GM18861 (cell line): ENCODE results near the gene PRICKLE2.

Source experiments
- ATAC-seq: cut with Tn5 transposase; IDR thresholded peaks from one replicate; pipeline ENCODE4 v1.9.1; 2021; ENCODE audit not compliant: unreplicated experiment

The PRICKLE2 gene

DNA sequence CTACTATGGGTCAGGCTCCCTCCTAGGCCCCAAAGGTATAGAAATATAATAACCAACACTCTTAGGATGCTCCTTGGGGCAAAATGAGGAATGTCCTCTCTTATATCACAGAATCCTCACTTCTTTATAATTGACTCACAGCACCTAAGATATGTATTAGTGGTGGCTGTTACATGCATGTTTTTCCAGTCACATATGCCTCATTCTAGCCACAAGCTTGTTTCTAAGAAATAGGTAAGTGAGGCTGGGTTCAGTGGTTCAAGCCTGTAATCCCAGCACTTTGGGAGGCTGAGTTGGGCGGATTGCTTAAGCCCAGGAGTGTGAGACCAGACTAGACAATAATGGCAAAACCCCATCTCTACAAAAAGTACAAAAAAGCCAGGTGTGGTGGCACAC is 144.0 kb downstream of the PRICKLE2 start:
- ATAC-seq: no peak

DNA sequence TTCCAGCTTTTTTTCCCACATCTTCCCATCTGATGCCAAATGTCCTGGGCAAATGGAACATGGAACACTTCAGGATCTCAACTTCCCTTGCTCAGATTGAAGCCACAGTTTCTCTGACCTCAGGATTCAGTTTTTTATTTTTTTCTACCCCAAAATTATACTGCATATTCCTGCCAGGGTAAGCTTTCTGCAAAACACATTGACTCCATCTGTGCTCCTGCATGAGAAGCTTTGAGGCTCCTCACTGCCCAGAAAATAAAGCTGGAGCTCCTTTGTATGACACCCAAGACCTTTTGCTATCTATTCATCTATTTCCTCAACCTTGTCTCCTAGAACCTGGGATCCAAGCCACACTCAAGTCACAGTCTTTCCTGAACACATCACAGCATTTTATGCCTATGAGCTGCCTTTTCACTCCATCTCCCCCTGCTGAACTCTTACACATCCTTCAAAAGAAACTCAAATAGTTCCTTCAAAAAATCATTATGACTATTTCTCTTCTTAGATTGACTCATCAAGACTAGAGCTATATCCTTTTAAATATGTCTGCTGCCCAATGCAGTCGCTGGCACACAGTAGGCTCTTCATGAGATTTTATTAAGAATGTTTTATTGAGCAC is 144.5 kb downstream of the PRICKLE2 start:
- no peak for ATAC-seq

DNA sequence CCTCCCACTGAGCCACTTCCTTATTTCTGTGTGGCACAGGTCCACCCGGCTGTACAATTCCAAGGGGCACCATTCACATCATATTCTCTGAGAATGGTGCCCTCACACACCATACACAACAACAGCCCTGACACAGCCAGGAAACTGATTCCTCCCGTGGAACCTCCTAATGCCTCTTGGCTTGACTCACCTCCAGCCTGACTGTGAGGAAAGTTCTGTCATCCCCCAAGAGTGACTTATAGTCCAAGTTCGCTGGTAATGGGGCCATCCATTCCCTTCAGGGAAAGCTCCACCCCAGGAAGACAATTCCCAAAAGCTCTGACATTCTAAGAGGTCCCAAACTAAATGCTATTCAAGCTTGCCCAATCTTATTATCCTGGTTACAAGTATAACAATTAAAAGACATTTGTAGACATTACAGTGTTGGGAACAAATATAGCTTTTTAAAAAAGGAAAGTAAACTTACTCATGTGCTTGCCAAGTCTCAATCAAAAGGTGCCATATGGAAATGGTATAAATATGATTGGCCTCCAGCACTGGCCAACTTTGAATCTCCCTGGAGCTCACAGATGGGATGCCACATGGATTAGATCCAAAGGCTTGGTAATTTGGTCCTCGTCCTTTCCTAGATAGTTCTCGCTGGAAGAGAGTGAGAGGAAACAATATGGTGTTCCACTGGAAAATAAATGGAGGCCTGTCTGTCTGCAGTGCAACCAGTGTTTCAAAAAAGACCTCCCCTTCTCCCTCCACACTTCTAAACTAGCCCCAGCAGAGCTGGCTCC is 145.7 kb downstream of the PRICKLE2 start:
- no peak for ATAC-seq

DNA sequence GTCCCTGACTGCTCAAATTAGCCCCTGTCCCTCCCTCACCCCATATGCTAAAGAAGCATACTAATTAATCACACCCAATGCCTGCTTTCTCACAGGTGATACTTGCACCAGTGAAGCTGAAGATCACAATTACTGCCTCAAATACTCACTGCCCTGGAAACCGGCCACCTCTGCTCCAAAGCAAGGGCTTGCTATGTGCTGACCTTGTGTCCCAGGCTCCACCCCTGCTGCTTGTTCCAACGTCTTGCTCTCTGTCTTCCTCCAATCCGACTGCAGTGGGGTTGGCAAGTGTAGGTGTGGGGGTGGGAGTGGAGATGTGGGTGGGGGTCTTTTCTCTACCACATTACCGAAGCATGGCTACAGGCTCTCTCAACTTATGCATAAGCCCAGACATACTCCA is 146.3 kb downstream of the PRICKLE2 start:
- no peak for ATAC-seq

DNA sequence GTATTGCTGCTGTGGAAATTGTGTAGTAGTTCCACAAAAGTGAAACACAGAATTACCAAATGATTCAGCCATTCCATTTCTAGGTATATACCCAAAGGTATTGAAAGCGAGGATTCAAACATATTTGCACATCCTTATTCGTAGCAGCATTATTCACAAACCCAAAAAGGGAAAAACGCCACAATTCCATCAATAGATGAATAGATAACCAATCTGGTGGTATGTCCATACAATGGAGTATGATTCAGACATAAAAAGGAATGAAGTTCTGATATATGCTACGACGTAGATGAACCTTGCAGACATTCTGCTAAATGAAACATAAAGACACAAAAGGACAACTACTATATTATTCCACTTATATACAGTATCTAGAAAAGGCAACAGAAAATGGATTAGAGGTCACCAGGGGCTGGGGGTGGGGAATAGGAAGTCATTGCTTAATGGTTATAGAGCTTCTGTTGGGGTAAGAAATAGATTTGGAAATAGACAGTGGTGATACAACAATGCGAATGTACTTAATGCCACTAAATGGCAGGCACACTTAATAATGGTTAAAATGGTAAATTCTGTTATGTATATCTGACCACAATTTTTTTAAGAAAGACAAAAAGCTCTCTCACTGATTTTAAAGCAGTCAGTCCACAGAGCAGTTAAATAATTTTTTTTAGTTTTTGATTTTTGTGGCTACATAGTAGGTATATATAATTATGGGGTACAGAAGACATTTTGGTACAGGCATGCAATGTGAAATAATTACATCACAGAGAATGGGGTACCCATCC is 150.2 kb downstream of the PRICKLE2 start:
- no peak for ATAC-seq

DNA sequence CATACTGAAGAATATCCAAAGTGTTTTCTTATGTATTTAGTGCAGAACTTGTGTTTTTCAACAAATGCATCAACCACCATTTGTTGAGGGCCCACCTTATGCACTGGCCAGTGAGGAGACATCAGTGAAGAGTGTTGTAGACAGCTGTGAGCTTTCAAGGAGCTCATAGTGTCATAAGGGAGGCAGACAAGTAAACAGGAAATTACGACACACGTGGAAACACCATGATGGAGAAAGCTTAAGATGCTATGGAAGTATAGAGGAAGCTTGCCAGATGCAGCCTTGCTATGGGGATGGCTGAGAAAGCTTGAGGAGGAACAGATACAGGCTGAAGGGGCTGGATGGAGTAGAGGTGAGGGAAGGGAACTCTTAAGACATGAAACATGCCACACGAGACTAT is 151.2 kb downstream of the PRICKLE2 start:
- no peak for ATAC-seq

DNA sequence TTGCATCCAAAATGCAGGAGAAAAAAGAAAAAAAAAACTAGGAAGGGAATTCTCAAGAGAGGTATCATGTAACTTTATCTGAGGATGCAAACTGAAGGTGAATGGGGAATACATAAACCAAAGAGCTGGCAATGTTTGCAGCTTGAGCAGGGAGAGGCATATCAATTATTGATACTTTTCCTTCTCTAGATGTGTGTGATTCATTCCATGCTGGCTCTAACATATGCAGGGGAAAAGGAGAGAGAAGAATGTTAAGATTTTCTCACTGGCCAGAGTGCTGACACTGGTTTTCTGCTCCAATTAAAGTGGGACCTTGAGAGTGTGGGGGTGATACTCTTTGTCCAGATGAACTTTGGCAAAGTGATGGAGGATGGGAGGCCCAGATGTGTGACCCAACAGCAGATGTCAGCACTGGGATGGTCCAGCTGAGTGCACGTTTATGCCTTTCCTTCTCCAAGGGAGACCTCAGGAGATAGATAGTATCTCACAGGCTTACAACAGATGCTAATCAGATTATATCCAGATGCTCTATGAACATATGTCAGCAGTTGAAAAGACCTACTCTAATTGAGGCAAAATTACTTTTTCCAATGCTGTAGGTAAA is 152.0 kb downstream of the PRICKLE2 start:
- ATAC-seq: no peak

DNA sequence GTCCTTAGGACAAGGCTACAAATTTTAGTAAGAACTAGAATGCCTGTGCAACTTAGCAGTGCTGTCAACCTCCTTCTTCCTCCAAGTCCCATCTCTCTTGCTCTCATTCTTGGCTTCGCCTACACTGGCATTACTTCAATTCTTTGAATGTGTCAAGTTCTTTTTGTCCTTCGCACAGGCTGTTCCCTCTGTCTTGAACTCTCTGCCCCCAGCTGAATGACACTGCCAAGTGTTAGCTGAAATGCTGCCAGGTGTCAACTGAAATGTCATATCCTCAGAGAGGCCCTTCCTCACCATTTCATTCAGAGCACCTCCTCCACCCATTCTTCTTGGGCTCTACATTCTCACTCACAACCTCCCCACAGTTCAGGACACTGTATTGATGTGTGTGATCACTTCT is 153.1 kb downstream of the PRICKLE2 start:
- ATAC-seq: no peak

DNA sequence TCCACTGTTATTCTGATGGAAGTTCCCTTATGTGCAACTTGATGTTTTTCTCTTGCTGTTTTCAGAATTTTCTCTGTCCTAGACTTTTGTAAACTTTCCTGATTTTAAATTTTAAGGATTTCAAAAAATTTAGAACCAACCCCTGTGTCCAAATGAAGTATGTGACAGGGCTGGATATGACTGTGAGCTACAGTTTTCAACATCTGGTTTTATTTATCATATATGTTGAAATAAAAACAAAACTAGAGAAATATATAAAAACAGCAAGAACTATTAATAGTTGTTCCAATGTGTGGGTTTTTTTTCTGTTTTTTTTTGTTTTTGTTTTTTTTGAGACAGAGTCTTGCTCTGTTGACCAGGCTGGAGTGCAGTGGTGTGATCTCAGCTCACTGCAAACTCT is 154.6 kb downstream of the PRICKLE2 start:
- ATAC-seq: no peak

DNA sequence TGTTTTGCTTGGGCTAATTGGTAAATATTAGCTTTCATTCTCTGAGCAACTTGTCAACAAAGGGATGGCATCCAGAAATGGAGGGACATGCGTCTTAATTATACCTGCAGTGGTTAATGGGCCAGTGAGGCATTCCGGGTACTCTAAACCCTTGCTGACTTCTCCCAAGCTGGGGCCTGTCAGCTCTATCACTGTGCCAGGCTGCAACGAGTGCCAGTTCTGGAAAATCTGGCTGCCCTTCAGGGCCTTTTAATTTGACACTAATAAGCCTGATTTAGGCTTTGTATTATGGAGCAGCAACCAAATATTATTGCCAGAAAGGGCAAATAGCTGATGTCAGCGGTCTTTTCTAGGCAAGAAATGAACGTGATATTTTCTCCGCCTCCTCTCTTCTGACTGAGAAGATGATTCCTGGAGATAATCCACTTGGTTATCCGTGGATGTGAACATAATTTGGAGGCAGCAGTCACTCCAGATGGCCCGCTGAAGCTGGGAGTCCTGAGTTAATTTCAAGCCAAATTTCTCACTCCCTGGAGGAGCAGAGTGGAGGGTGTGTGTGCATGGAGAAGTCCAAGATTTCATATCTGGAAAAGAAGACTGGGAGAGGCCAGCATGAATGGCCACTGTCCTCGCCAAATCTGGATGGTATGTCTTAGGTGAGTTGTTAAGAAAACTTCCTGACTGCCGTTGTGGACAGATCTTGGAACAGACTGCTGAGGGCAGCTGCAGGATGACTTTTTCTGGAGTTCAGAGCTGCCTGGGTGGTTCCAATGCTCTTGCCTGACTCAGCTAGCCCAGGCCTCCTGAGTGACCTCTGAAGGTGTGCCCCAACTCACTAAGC is 157.5 kb downstream of the PRICKLE2 start:
- no peak for ATAC-seq

DNA sequence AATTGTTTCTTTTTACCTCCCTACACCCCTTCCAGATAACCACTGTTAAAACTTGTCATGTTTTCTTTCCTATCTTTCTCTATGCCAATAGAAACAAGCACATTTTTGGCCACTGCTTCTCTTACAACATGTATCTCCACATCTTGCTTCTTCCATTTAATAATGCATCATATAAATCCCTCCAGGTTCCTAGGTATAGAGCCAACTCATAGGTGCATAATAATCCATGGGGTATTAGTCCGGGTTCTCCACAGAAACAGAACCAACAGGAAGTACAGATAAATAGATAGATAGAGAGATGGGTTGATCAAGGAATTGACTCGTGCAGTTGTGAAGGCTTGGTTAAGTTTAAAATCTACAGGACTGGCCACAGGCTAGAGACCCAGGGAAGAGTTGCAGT is 160.5 kb downstream of the PRICKLE2 start:
- ATAC-seq: no peak

DNA sequence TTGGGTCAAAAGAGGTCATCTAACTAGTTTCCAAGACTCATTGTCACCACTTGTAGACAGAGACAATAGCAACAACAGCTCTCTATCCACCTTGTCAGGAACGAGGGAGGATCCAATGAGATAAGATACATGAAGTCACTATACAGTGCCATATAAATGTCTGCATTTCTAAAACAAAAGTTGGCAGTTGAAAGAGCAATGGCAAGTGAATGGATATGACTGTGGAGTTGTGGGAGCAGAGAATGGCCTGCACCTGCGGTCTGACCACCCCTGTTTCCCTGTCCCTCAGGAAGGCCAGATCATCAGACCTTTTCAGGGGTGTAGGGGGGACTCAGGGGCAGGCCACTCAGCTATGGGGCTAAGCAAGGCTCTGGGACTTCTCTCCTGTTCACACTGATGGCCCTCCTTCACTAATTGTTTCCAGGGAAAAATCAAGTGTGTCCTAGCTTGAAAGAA is 161.3 kb downstream of the PRICKLE2 start:
- no peak for ATAC-seq

DNA sequence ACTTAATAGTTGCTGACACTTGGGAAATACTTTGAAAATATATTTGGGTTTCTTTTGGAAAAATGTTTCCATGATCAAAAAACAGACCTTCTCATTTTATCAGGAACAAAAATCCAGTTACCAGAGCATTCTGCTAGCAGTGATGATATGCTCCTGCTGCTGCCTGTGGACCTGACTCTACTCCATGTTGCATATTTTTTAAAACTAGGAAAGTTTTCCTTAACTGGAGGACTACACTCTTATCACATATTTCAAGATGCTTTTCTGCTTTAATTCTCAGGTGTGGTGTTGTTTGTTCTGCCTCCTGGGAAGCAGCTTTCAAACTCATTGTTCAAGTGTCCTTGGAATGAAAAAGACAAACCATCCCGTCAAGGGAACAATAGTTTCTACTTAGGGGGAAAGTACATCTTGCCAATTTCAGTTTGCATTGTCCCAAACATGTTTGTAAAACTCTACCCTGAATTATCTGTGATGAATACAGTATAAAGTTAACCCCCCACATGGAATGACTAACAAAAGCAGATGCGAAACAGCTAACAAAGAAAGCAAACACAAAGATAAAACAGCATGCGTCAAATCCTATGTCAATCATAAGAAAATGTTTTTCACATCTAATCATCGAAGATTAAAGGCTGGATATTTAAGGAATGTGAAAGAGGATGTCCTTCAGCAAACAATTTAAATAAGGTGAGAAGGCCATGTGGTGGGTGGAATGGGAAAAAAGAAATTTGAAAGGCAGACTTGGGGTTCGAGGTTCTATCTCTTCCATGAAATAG is 161.9 kb downstream of the PRICKLE2 start:
- no peak for ATAC-seq

DNA sequence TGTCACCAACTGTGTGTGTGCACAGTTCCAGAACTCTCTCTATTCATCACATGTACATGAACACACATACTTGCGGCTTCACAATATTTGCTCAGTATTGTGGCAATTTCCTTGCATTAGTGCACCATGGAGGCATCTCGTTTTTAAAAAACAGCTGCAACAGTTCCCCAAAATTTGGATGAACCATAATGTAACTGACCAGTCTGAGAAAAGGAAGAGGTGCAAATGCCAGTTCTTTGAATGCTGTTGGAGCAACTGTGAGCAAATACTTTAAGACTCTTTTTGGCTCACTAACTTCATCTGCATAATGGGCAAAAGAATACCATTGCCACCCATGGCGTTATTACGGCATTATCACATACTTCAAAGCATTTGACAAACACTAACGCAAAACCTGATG is 163.6 kb downstream of the PRICKLE2 start:
- ATAC-seq: no peak

DNA sequence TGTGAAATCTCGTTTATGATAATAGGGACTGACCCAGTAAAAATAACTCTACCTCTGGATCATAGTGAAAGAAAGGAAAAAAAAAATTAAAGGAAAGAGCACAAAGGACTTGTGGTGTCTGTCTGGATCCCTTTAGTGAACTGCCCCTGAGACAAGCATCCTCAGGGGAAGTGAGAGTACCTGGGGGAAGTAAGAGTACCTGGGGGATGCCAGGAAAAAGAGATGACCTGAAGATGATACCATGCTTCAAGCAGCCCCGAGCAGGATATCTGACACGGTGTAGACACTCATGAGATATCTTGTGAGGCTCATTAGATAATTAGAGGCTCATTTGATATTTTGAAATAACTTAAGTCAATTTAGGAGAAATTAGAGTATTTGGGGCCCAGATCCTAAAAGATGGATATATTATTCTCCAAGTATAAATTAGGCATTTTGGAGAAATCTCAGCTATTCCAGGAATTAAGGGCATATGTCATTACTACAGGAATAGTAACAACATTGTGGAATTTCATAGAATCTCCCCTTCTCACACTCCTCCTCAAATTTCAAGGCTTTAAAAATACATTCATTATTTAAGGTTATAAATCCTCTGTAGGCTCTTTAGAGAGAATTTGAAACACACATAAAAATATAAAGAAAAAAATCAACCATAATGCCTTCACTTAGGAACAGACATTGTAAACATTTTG is 165.6 kb downstream of the PRICKLE2 start:
- no peak for ATAC-seq

DNA sequence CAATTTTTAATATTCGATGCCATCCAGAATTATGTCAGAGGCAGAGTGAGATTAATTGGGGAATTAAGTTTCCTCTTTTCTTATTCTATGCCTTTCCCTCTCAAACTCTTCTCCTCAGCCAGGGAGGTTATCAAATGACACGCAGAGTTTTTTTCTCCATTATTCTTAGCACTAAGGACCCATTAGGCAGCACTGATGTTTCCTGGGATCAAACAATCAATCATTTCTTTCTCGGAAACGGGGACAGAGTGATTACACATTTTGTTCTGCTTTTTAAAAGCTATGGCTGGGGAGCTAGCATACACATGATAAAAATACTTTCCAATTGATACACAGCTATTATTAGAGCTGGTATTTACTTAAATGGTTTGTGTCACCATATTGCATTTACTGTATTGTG is 166.7 kb downstream of the PRICKLE2 start:
- ATAC-seq: no peak

DNA sequence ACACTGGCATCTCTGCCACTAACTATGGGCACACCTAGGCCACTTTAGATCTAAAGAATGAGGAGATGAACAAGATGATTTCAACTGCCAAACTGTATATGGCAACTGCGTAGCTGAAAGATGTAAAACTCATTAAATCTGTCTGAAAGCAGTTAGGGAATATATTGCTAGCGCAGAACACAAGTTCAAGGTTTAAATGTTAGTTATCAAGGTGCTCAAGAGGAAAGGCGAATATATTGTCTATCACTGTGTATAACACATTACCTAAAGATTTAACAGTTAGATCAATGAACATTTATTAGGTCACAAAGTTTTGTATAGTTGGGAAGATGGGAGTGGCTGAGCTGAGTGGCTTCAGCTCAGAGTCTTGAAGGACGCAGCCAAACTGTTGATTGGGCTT is 168.0 kb downstream of the PRICKLE2 start:
- no peak for ATAC-seq

DNA sequence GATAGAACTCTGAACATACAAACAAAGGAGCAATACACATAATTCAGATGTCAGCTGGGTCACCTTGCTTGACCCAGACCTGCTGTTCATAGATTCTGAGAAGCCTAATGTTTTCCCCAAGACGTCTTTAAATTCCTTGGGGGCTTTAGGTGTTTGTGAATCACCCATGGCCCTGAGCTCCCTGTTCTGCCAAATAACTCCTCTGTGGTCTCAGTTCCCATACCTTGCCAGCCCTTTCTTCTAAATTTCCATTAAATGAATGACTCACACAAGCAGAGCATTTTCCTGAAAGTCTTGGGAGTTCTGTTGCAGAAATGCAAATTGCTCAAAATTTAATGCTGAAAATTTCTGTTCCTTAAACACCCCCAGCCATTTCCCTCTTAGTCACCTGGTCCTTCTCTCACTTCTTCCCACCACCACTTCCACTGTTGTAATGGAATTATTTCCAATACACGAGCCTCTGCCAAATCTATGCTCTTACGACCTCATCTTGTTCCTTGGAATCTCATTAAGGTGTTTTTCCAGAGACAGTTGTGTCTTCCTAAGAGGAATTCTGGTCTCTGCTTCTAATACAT is 168.6 kb downstream of the PRICKLE2 start:
- no peak for ATAC-seq

DNA sequence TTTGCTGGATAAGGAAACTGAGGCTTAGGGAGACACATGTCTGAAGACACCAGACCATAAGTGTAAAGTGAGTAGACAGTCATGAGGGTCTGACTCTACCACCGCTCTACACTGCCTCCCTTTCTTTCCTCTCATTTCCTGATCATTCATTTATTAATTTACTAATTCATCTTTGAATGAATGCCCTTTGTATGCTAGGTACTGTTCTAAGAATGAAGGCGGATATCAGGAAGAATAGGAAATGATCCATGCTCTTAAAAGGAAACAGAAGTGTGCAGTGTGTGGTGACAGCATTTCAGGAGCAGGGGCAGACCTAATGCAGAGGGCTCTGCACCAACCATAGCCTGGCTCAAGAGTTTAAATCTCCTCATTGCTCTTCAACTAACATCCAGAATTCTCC is 170.2 kb downstream of the PRICKLE2 start:
- ATAC-seq: no peak
